A549 (cell line): Measurements from ENCODE around the gene SYT2. TPM values are rescaled to one million over a fixed set of nuclear protein-coding genes. Genes with fewer than 3 reads are reported as not detected.

ENCODE experiments used
- ATAC-seq, 2 experiments: fragments of 200-7000 bp in 1 of 2; fragments of >200 bp in 1 of 2; cut with Nextera tagmentation in 1 of 2; cut with Tn5 transposase in 1 of 2; 3 replicates each; pipeline versions ENCODE4 v1.8.0 to v1.9.1; 2018 to 2020; ENCODE audit warnings: mild to moderate bottlenecking in 1 of 2, moderate library complexity in 1 of 2
- CTCF ChIA-PET: fragments of 300-600 bp; sonication (Branson Sonifier 250); formaldehyde crosslinking; extraction: SDS; loops from one replicate; lab custom pipeline; 2021; ENCODE audit warnings: antibody characterized with exemption, inconsistent platforms; lab: Yijun Ruan, JAX
- POLR2A ChIA-PET: fragments of 350-600 bp; formaldehyde crosslinking; extraction: SDS; loops from one replicate; lab custom pipeline; 2021; ENCODE audit warnings: antibody characterized with exemption, inconsistent platforms; lab: Yijun Ruan, JAX
- DNase-seq, 2 experiments: peaks; one replicate each; pipeline versions ENCODE4 v3.0.0 to v3.0.0-alpha.2; 2011 to 2016; ENCODE audit warnings: low read depth in 1 of 2, low spot score in 1 of 2
- FAIRE-seq: peaks from 2 replicates; lab custom pipeline; 2011; peaks lifted over from hg19 to GRCh38; lab: Jason Lieb, UNC
- H3K27ac ChIP-seq, 2 experiments: fragments of >200 bp; sonication (Bioruptor Twin); formaldehyde crosslinking; 3 replicates each; pipeline ENCODE4 v1.5.1; 2016 to 2017
- H3K4me1 ChIP-seq: fragments of >200 bp; sonication (Bioruptor Twin); formaldehyde crosslinking; 3 replicates; pipeline ENCODE4 v1.6.1; 2016
- H3K4me2 ChIP-seq: fragments of >200 bp; sonication (Bioruptor Twin); formaldehyde crosslinking; 3 replicates; pipeline ENCODE4 v1.6.1; 2016
- H3K4me3 ChIP-seq: fragments of >200 bp; sonication (Bioruptor Twin); formaldehyde crosslinking; 3 replicates; pipeline ENCODE4 v1.5.1; 2016
- H3K9me3 ChIP-seq: fragments of >200 bp; sonication (Bioruptor Twin); formaldehyde crosslinking; 3 replicates; pipeline ENCODE4 v1.6.1; 2016
- BCL3 ChIP-seq: fragments of >200 bp; sonication (Bioruptor Twin); formaldehyde crosslinking; IDR thresholded peaks from 3 replicates; pipeline ENCODE4 v1.6.1; 2016
- CBX2 ChIP-seq: fragments of 200-600 bp; sonication (generic); IDR thresholded peaks from 2 replicates; pipeline ENCODE4 v1.6.1; 2016; ENCODE audit warnings: low read depth, mild to moderate bottlenecking, borderline replicate concordance
- CHD4 ChIP-seq: fragments of 200-600 bp; sonication (generic); IDR thresholded peaks from 2 replicates; pipeline ENCODE4 v1.6.1; 2016; ENCODE audit warnings: antibody characterized with exemption, mild to moderate bottlenecking, borderline replicate concordance
- EHF ChIP-seq: fragments of 250-450 bp; sonication (Bioruptor Pico); IDR thresholded peaks from 2 replicates; pipeline ENCODE4 v1.5.0; 2020; ENCODE audit warnings: mild to moderate bottlenecking
- FOSB ChIP-seq: fragments of 250-450 bp; sonication (Bioruptor Pico); IDR thresholded peaks from 2 replicates; pipeline ENCODE4 v1.5.0; 2020; ENCODE audit warnings: mild to moderate bottlenecking, moderate library complexity
- FOSL2 ChIP-seq, 2 experiments: fragments of 450-650 bp in 1 of 2; fragments of >200 bp in 1 of 2; sonication (Bioruptor Twin) in 1 of 2; formaldehyde crosslinking; IDR thresholded peaks; 2 replicates each; pipeline versions ENCODE4 v1.5.0 to v1.6.1; 2016 to 2020; ENCODE audit warnings: mild to moderate bottlenecking in 1 of 2, moderate library complexity in 1 of 2
- FOXS1 ChIP-seq: fragments of 250-450 bp; sonication (Bioruptor Pico); IDR thresholded peaks from 2 replicates; pipeline ENCODE4 v1.5.0; 2020; ENCODE audit warnings: mild to moderate bottlenecking, moderate library complexity
- HDAC2 ChIP-seq: fragments of 200-600 bp; sonication (generic); IDR thresholded peaks from 2 replicates; pipeline ENCODE4 v1.6.1; 2016
- HEYL ChIP-seq: fragments of 250-450 bp; sonication (Bioruptor Pico); IDR thresholded peaks from 2 replicates; pipeline ENCODE4 v1.8.0; 2021; ENCODE audit warnings: mild to moderate bottlenecking, moderate library complexity
- HOXA7 ChIP-seq: fragments of 250-450 bp; sonication (Bioruptor Pico); IDR thresholded peaks from 2 replicates; pipeline ENCODE4 v1.5.0; 2020; ENCODE audit warnings: mild to moderate bottlenecking, moderate library complexity
- HOXB13 ChIP-seq: fragments of 250-450 bp; sonication (Bioruptor Pico); IDR thresholded peaks from 2 replicates; pipeline ENCODE4 v1.5.0; 2020; ENCODE audit warnings: low read depth, mild to moderate bottlenecking, moderate library complexity
- HOXB5 ChIP-seq: fragments of 250-450 bp; sonication (Bioruptor Pico); IDR thresholded peaks from 2 replicates; pipeline ENCODE4 v1.5.0; 2020; ENCODE audit warnings: mild to moderate bottlenecking, moderate library complexity
- MAFK ChIP-seq: fragments of 450-650 bp; IDR thresholded peaks from 2 replicates; pipeline ENCODE4 v1.6.1; 2014; ENCODE audit not compliant: partially characterized antibody
- MAZ ChIP-seq: fragments of 150-350 bp; IDR thresholded peaks from 2 replicates; pipeline ENCODE4 v1.6.1; 2014; ENCODE audit warnings: antibody characterized with exemption, low read depth, low read length, borderline replicate concordance
- NPAS2 ChIP-seq: fragments of 250-450 bp; sonication (Bioruptor Pico); IDR thresholded peaks from 2 replicates; pipeline ENCODE4 v1.8.0; 2022; ENCODE audit warnings: mild to moderate bottlenecking, moderate library complexity, borderline replicate concordance
- NR3C1 ChIP-seq: fragments of >200 bp; sonication (Bioruptor Twin); formaldehyde crosslinking; IDR thresholded peaks from 3 replicates; pipeline ENCODE4 v1.6.1; 2017
- POLR2AphosphoS2 ChIP-seq: conservative IDR thresholded peaks from 2 replicates; pipeline ENCODE4 v1.6.1; 2012; ENCODE audit warnings: low read length, improper control_type of control experiment, inconsistent platforms
- RARB ChIP-seq: fragments of 250-450 bp; sonication (Bioruptor Pico); IDR thresholded peaks from 2 replicates; pipeline ENCODE4 v1.8.0; 2021; ENCODE audit warnings: mild to moderate bottlenecking, moderate library complexity
- REST ChIP-seq: fragments of 200-600 bp; sonication (generic); IDR thresholded peaks from 2 replicates; pipeline ENCODE4 v1.6.1; 2016; ENCODE audit warnings: antibody characterized with exemption, mild to moderate bottlenecking, moderate library complexity
- RFX5 ChIP-seq: fragments of 450-650 bp; IDR thresholded peaks from 2 replicates; pipeline ENCODE4 v1.7.1; 2014; ENCODE audit warnings: antibody characterized with exemption, mild to moderate bottlenecking, moderate library complexity
- RNF2 ChIP-seq: fragments of 200-600 bp; sonication (generic); IDR thresholded peaks from 2 replicates; pipeline ENCODE4 v1.6.1; 2016; ENCODE audit warnings: low read depth, mild to moderate bottlenecking, antibody characterized with exemption, moderate library complexity, borderline replicate concordance
- SREBF2 ChIP-seq: fragments of 450-650 bp; IDR thresholded peaks from 2 replicates; pipeline ENCODE4 v1.6.1; 2014; ENCODE audit warnings: mild to moderate bottlenecking, moderate library complexity
- TFCP2L1 ChIP-seq: fragments of 250-450 bp; sonication (Bioruptor Pico); IDR thresholded peaks from 2 replicates; pipeline ENCODE4 v1.5.0; 2021; ENCODE audit warnings: mild to moderate bottlenecking
- ZSCAN20 ChIP-seq: fragments of 250-450 bp; sonication (Bioruptor Pico); IDR thresholded peaks from 2 replicates; pipeline ENCODE4 v1.8.0; 2022; ENCODE audit warnings: mild to moderate bottlenecking, moderate library complexity
- WGBS: methylation state at CpG from one replicate; pipeline ENCODE4 v1.1.6; 2017; ENCODE audit errors: missing lambda C conversion rate; 5-methylcytosine and 5-hydroxymethylcytosine counted together
- polyA plus RNA-seq, 4 experiments: library from polyadenylated mRNA; depleted of rRNA in 3 of 4; stranded (reverse); fragments of >200 nt; fragmentation: RNase III in 1 of 4; extraction: RNeasy Plus Mini Kit Qiagen cat#74134 plus additional on column Dnase treatment in 1 of 4; gene quantifications; 2 replicates in 3 of 4; 3 replicates in 1 of 4; pipeline ENCODE4 v1.2.3, GENCODE V29; 2011 to 2017
- TF ChIP-seq, protein P1 (sequence below): IDR thresholded peaks from 2 replicates; pipeline ENCODE4 v1.6.1; 2012
- TF ChIP-seq, protein P2 (sequence below): IDR thresholded peaks from 2 replicates; pipeline ENCODE4 v1.6.1; 2012
- TF ChIP-seq, protein P3 (sequence below): fragments of 250-450 bp; sonication (Bioruptor Pico); IDR thresholded peaks from 2 replicates; pipeline ENCODE4 v1.5.0; 2020; ENCODE audit warnings: low read depth, mild to moderate bottlenecking, moderate library complexity
- TF ChIP-seq, protein P4 (sequence below): fragments of 250-450 bp; sonication (Bioruptor Pico); IDR thresholded peaks from 2 replicates; pipeline ENCODE4 v1.5.0; 2021; ENCODE audit warnings: mild to moderate bottlenecking, moderate library complexity, borderline replicate concordance

The SYT2 gene
- polyA plus RNA-seq, 2 of the 4 experiments (the other 2 are of a cell fraction) = 0.03 to 0.04 TPM

DNA sequence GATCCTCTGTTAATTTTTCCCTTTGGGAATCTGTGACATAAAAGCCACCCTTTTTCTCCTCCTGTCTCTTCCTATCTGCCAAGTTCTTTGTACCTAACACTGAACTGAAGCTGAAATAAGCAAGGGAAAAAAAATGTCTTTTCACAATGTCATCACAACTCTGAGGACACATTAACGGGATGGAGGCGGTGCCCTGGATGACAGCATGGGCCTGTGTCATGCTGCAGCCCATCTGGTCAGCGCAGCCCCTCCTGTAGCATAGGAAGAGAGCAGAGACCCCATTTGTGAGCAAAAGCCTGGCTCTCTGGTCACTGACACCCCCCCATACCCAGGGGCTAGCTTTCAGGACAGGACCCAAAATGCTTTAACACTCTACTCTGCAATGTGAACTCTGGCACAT is 22.5 kb downstream of the SYT2 start:
- TF ChIP-seq, protein P1, sequence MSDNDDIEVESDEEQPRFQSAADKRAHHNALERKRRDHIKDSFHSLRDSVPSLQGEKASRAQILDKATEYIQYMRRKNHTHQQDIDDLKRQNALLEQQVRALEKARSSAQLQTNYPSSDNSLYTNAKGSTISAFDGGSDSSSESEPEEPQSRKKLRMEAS = no peak
- TF ChIP-seq HOXA7 (CRISPR knock-in tag) (no peak), CHD4 (no peak), FOSL2 (IDR thresholded peaks at IDR 0.05) (no peak), FOSL2 (CRISPR knock-in tag; IDR thresholded peaks at IDR 0.05) (no peak), HDAC2 (no peak), NR3C1 (no peak), FOXS1 (CRISPR knock-in tag) (no peak), RFX5 (no peak), MAFK (no peak), TFCP2L1 (no peak), RNF2 (no peak), EHF (CRISPR knock-in tag) (no peak), HOXB5 (CRISPR knock-in tag) (no peak)
- TF ChIP-seq, protein P2, sequence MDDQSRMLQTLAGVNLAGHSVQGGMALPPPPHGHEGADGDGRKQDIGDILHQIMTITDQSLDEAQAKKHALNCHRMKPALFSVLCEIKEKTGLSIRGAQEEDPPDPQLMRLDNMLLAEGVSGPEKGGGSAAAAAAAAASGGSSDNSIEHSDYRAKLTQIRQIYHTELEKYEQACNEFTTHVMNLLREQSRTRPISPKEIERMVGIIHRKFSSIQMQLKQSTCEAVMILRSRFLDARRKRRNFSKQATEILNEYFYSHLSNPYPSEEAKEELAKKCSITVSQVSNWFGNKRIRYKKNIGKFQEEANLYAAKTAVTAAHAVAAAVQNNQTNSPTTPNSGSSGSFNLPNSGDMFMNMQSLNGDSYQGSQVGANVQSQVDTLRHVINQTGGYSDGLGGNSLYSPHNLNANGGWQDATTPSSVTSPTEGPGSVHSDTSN = no peak
- Histone ChIP-seq H3K4me3 (no peak overlapping the region), H3K4me1 (no peaks in the 10 kb centered on the region), H3K4me2 (no peak overlapping the region), H3K9me3 (no peaks in the 10 kb centered on the region), H3K27ac (no peak overlapping the region)
- FAIRE-seq (no peak), ATAC-seq (no peak), DNase-seq (no peak)
- POLR2A ChIA-PET = no interaction called here
- CTCF ChIA-PET = interaction anchor here (3.8 kb wide), 1 partner anchor 28 kb away, joined by 12 read pairs; no protein-coding TSS in a partner anchor
- 39% methylated on average over 3 of the region's 3 CpGs for WGBS

DNA sequence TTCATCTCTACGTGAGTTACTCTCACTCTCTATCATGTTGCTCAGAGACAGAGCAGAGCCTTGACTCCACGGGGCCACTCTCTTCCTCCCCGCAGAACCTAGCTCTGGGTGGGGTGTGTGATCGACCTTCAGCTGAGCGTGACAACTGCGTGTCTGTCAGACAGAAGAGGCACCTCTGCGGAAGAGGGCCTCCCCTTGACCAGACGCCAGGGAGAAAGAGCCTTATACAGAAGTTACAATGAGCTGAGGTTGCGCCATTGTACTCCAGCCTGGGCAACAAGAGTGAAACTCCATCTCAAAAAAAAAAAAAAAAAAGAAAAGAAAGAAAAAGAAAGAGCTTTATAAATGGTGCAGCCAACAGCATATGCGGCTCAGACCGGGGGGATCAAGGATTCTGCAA is 22.9 kb downstream of the SYT2 start:
- no peaks in the 10 kb centered on the region for H3K4me1 ChIP-seq
- H3K4me2 ChIP-seq = no peak overlapping the region
- POLR2A ChIA-PET = no interaction called here
- CTCF ChIA-PET = interaction anchor here (3.8 kb wide), 1 partner anchor 27 kb away, joined by 12 read pairs; no protein-coding TSS in a partner anchor
- 42% methylated on average over 11 of the region's 11 CpGs for WGBS
- no peak for DNase-seq
- ATAC-seq = no peak
- H3K9me3 ChIP-seq = no peaks in the 10 kb centered on the region
- no peak overlapping the region for H3K27ac ChIP-seq
- no peak overlapping the region for H3K4me3 ChIP-seq
- FAIRE-seq = no peak
- TF ChIP-seq FOSB (CRISPR knock-in tag) = no peak
- no peak for TF ChIP-seq RFX5
- no peak for TF ChIP-seq BCL3
- TF ChIP-seq TFCP2L1 = no peak
- TF ChIP-seq ZSCAN20 (CRISPR knock-in tag) = no peak
- no peak for TF ChIP-seq POLR2AphosphoS2
- TF ChIP-seq HEYL (CRISPR knock-in tag) = no peak
- no peak for TF ChIP-seq CBX2
- TF ChIP-seq, protein P3, sequence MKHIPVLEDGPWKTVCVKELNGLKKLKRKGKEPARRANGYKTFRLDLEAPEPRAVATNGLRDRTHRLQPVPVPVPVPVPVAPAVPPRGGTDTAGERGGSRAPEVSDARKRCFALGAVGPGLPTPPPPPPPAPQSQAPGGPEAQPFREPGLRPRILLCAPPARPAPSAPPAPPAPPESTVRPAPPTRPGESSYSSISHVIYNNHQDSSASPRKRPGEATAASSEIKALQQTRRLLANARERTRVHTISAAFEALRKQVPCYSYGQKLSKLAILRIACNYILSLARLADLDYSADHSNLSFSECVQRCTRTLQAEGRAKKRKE = no peak
- TF ChIP-seq RARB (CRISPR knock-in tag) = no peak
- TF ChIP-seq, protein P4, sequence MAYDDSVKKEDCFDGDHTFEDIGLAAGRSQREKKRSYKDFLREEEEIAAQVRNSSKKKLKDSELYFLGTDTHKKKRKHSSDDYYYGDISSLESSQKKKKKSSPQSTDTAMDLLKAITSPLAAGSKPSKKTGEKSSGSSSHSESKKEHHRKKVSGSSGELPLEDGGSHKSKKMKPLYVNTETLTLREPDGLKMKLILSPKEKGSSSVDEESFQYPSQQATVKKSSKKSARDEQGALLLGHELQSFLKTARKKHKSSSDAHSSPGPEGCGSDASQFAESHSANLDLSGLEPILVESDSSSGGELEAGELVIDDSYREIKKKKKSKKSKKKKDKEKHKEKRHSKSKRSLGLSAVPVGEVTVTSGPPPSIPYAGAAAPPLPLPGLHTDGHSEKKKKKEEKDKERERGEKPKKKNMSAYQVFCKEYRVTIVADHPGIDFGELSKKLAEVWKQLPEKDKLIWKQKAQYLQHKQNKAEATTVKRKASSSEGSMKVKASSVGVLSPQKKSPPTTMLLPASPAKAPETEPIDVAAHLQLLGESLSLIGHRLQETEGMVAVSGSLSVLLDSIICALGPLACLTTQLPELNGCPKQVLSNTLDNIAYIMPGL (CRISPR knock-in tag) = no peak
- no peak for TF ChIP-seq NPAS2 (CRISPR knock-in tag)
- TF ChIP-seq MAFK = no peak
- TF ChIP-seq SREBF2 = no peak
- TF ChIP-seq HOXB13 (CRISPR knock-in tag) = no peak
- TF ChIP-seq REST = no peak
- no peak for TF ChIP-seq MAZ
